Measurements from ENCODE around the gene VSTM2A. TPM values are rescaled to one million over a fixed set of nuclear protein-coding genes. Genes with fewer than 3 reads are reported as not detected.

The VSTM2A gene
- total and polyA plus RNA-seq, 2 of the 8 experiments (the other 6 are each of a cell fraction or from before 2014, with no cell fraction given): 0.58 to 1.4 TPM

DNA sequence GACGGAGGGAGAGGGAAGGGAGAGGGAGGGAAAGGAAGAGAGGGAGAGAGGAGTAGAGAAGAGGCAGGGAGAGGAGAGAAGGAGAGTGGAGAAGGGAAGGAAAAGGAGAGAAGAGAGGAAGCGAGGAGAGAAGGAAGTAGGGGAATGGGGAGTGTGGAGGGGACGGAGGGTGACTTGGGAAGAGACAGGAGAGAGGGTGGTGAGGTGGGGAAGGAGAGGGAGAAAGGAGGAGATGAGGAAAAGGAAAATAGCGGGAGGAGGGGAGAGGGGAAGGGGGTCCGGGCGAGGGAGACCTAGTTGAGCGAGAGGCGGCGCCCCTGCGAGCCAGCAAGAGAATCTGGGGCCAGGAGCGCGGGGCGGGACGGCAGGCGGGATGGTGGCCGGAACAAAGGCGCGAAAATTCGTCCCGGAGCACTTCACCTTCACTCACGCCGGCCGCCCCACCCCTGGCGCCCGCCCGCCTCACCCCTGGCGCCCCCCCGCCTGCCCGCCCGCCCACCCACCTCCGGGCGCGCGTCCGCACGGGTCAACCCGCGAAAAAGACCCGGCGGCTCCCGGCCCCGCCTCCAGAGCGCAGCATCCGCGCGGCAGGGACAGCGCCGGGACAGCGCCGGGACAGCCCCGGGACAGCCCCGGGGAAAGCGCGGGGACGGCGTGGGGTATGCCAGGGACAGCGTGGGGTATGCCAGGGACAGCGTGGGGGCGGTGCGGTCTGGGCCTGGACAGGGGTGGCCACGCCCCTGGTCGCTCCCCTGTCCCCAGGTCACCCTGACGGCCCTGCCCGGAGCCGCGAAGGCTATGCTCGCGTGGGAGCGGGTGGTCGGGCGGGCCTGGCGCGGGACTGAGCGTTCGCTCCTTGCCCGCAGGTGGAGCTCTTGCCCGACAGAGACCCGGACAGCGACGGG, 4.2 kb downstream of the VSTM2A start:
- H3K9me3 ChIP-seq (ENCODE audit: insufficient read depth in 2 of 2, low read depth in 1 of 2, low read length in 1 of 2): no peaks in the 10 kb centered on the region
- no peak overlapping the region for H3K56ac ChIP-seq (replicated peaks; ENCODE audit: insufficient read length, low read depth, low read length)
- no peak overlapping the region for H4K91ac ChIP-seq (replicated peaks; ENCODE audit: insufficient read length, low read length)
- peaks cover 2 to 13% (median 7%) of the 10 kb centered on the region in 4 experiments for H3K4me1 ChIP-seq (replicated peaks in 1 of 4; ENCODE audit: control insufficient read depth in 3 of 4, insufficient read depth in 4 of 4, low read length in 3 of 4)
- H2BK5ac ChIP-seq (ENCODE audit: low read depth, low read length): no peak overlapping the region; the same call in 1 of the 2 replicates
- H3K36me3 ChIP-seq (ENCODE audit: control insufficient read depth in 2 of 4, insufficient read depth in 4 of 4, low read length in 3 of 4): no peaks in the 10 kb centered on the region
- H4K5ac ChIP-seq (ENCODE audit: insufficient read length, low read depth, low read length): no peak overlapping the region
- H2BK12ac ChIP-seq (ENCODE audit: low read depth, low read length): peak overlapping the region; percentile 78; the same call in 1 of the 2 replicates
- no peak overlapping the region for H3K14ac ChIP-seq (ENCODE audit: insufficient read length)
- 0 out of 2 replicates have a peak overlapping the region, but pooled peaks have one; percentile 39 for H3K18ac ChIP-seq (ENCODE audit: extremely low read depth, low read length)
- DNase-seq (ENCODE audit: low read depth in 1 of 2, low spot score in 2 of 2): peak in 1 of 2 experiments; percentile 85
- peak overlapping the region; percentile 79; the same call in 1 of the 2 replicates for H2AFZ ChIP-seq (ENCODE audit: low read length)
- H3K79me1 ChIP-seq (ENCODE audit: low read depth, low read length): no peaks in the 10 kb centered on the region
- H2BK120ac ChIP-seq (replicated peaks; ENCODE audit: low read depth, low read length): no peak overlapping the region
- CTCF ChIA-PET (ENCODE audit: partially characterized antibody): interaction anchor here (1.0 to 1.3 kb wide), 2 partner anchors 117 to 156 kb away, joined by 3 to 4 read pairs; no protein-coding TSS in a partner anchor
- WGBS, 2 experiments (ENCODE audit: extremely low coverage in 1 of 2, insufficient coverage in 1 of 2, insufficient read length in 1 of 2, insufficient replicate concordance in 2 of 2, low coverage in 1 of 2, low lambda C conversion rate in 2 of 2, missing lambda C conversion rate in 1 of 2): 3 to 50% methylated on average over 1 to 8 of the region's 80 CpGs
- H3K79me2 ChIP-seq (ENCODE audit: control insufficient read depth in 1 of 2, insufficient read depth in 2 of 2, low read length in 2 of 2): no peaks in the 10 kb centered on the region
- H2AK5ac ChIP-seq (ENCODE audit: low read depth, low read length): no peak overlapping the region
- peak overlapping the region; percentile 8; the same call in 1 of the 2 replicates for H4K8ac ChIP-seq (ENCODE audit: extremely low read depth, insufficient read depth, low read length)
- H3K27me3 ChIP-seq (replicated peaks in 1 of 4; ENCODE audit: control insufficient read depth in 3 of 4, extremely low read depth in 1 of 4, insufficient read depth in 3 of 4, low read length in 3 of 4): peaks cover 17 to 32% (median 31%) of the 10 kb centered on the region in 4 experiments
- peaks cover 21% of the 10 kb centered on the region for H3K23me2 ChIP-seq (ENCODE audit: low read depth, low read length)
- H3K9ac ChIP-seq (replicated peaks in 1 of 4; ENCODE audit: extremely low read depth in 1 of 4, low read depth in 3 of 4, low read length in 3 of 4): no peak overlapping the region
- POLR2A ChIA-PET (ENCODE audit: partially characterized antibody): interaction anchor here (0.6 kb wide), 1 partner anchor 212 kb away, joined by 3 read pairs; the partner anchor contains the start of gene SEC61G
- no peak for FAIRE-seq
- H3K27ac ChIP-seq (ENCODE audit: low read depth, low read length): no peak overlapping the region
- no peak overlapping the region for H3K23ac ChIP-seq (ENCODE audit: insufficient read length)
- H3K4ac ChIP-seq (replicated peaks; ENCODE audit: insufficient read length, low read depth, low read length): no peak overlapping the region
- peak overlapping the region; percentile 54 to 87 (median 62) for H3K4me3 ChIP-seq (ENCODE audit: extremely low read depth in 1 of 4, insufficient read depth in 2 of 4, low read depth in 3 of 4, low read length in 4 of 4)
- 0 out of 2 replicates have a peak overlapping the region, but pooled peaks have one; percentile 62 for H2BK20ac ChIP-seq (ENCODE audit: low read length)
- H3K4me2 ChIP-seq (ENCODE audit: insufficient read depth in 1 of 2, low read depth in 2 of 2, low read length in 2 of 2): peak overlapping the region; percentile 73 to 94
- peaks cover 0 to 5% of the 10 kb centered on the region in 2 experiments for H4K20me1 ChIP-seq (replicated peaks in 1 of 2; ENCODE audit: control insufficient read depth in 1 of 2, insufficient read depth in 2 of 2, low read length in 2 of 2)
- H2BK15ac ChIP-seq (ENCODE audit: low read length): peak overlapping the region; percentile 84; the same call in 1 of the 2 replicates
- TF ChIP-seq MAFK (IDR thresholded peaks at IDR 0.05; ENCODE audit: low read depth, low read length): no peak
- TF ChIP-seq RAD21 (IDR thresholded peaks at IDR 0.05 in 1 of 2, conservative IDR thresholded peaks at IDR 0.05 in 1 of 2; ENCODE audit: low read depth in 2 of 2, low read length in 2 of 2): peak; percentile 75 to 85
- TF ChIP-seq CHD2 (IDR thresholded peaks at IDR 0.05; ENCODE audit: low read length): no peak
- TF ChIP-seq BACH1 (IDR thresholded peaks at IDR 0.05; ENCODE audit: low read length): peak; percentile 33; the same call in 1 of the 2 replicates
- TF ChIP-seq KDM4A (IDR thresholded peaks at IDR 0.05; ENCODE audit: low read depth, low read length, severe bottlenecking): peak; percentile 96
- TF ChIP-seq ASH2L (IDR thresholded peaks at IDR 0.05; ENCODE audit: low read length): peak; percentile 27
- TF ChIP-seq CTBP2 (IDR thresholded peaks at IDR 0.05; ENCODE audit: borderline replicate concordance, insufficient read depth, insufficient read length, low read length): peak; percentile 71
- TF ChIP-seq KDM1A (IDR thresholded peaks at IDR 0.05; ENCODE audit: borderline replicate concordance, low read length): no peak
- no peak for TF ChIP-seq TBP (IDR thresholded peaks at IDR 0.05; ENCODE audit: low read depth, low read length)
- TF ChIP-seq EGR1 (IDR thresholded peaks at IDR 0.05; ENCODE audit: borderline replicate concordance, low read depth, low read length): peak; percentile 48; the same call in 1 of the 2 replicates

Measured in H1 (cell line).